HG02642 (cell line): ENCODE data around the gene MYO16.

Source experiments
- ATAC-seq: cut with Tn5 transposase; IDR thresholded peaks from one replicate; pipeline ENCODE4 v1.9.1; 2021; ENCODE audit warnings: mild to moderate bottlenecking; ENCODE audit not compliant: unreplicated experiment, poor library complexity

MYO16 gene

DNA sequence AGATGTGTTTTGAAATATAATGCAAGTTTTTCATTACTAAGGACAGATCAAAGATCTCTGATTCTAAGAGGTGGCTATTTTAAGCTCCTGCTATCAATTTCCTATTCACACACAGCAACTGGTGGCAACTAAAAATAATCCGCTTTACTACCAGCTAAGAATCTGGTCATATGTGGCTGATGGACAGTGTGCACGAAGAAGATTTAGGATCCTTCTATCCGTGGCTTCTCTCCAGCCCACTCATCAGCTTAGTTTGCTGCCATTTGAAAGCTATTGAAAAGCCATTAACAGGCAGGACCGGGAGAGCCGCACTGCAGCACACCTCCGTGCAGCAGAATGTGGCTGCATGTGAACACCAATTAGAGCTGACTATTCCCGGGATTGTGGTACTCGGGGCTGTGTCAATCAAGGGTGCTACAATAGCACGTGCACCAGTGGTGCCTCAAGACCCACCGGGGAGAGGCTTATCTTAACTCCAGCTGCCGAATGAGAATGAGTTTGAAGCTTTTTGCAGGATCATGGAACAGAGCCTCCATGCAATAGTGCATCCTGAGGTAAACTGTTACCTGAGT, at the start of gene MYO16:
Gene MYO16, plus strand, starts transcription at position 431 of the 572 bp plus-strand sequence. CDS start 234 bp downstream, outside the sequence.
- ATAC-seq, result no peak

DNA sequence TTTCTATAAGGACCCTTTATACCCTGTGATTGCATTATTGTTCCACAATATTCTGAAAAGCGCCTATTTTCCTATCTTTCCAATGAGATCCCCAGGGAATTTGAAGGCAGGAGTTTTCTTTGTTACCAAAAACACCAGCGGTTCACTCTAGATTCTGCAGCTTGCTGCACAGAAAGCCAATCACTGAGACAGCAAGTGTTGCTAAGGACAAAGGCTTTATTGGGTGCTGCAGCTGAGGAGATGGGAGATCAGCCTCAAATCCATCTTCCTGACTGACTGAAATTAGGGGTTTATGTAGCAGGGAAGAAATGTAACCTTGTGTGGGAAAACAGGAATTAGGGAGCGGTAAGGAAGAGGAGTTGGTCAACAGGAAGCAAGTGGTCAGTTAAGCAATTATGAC, 42.6 kb upstream of the MYO16 start:
- no peak for ATAC-seq

DNA sequence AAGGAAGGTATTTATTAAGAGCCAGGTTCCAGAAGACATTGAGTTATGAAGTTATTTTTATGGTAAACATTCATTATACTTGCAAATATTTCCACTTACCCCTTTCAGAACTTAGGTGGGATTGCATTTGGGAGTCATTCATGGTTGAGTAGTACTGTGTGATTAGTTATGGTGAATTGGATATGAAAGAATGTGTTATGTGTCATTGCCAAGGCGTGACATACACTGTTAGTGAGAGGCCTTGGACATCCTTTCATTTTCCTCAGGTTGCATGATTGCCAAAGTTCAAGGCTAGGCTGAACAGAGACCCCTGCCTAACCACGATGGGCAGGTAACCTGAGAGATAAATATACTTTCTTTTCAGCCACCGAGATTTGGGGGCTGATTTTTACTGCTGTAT, 40.9 kb upstream of the MYO16 start:
- ATAC-seq, result no peak

DNA sequence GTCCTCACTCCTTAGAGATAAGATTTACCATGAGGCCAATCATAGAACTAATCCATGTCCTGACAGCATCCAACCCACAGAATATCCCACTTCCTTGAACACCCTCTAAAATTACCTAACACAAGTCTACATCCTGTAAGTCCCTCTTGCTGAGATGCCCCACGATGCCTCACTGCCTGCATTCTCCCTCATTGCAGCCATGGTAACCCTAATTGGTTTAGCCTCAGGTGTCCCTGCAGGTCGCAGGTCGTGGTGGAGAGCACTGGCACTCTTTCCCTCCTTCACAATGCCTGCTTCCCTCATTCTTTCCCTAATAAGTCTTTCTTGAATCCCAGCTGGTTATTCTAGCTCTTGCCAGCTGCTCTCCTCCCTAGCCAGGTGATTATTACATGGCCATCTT, 35.3 kb upstream of the MYO16 start:
- ATAC-seq, result no peak

DNA sequence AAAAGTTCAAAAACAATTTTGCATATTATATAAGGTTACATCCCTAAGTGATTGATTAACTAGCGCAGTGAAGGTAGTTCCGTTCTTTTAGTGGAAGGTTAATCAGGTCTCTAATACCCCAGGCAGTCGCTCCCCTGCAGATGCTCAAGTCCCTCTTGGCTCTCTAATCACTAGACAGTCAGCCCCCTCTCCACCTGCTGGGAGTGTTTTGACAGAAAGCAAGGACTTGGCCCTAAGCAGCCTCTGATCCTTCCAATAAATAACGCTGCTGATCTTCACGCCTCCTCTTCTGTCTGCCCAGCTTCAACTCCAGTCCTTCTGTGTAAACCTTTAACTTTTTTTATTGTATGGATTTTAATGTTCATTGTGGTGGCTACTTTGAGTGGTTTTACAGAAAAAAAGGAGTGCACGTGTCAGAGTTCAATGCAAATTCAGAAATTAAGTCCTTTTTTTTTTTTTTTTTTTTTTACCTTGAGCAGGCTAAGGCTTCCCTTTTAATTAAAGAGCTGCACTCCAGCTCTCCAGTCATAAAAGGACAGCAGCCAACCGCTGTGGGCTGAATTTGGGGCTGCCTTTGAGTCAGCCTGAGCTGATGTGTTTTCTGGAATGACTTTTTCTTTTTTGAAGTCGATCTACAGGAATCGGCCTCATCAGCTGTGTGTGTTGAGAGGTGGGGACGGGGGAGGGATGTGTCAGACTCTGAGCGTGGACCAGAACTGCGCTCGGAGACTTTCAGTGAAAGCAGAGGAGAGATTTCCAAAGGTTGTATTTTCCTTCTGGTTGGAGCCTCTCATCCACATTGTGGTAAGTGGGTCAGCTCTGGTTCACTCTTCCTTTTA, 33.8 kb upstream of the MYO16 start:
- ATAC-seq, result no peak

DNA sequence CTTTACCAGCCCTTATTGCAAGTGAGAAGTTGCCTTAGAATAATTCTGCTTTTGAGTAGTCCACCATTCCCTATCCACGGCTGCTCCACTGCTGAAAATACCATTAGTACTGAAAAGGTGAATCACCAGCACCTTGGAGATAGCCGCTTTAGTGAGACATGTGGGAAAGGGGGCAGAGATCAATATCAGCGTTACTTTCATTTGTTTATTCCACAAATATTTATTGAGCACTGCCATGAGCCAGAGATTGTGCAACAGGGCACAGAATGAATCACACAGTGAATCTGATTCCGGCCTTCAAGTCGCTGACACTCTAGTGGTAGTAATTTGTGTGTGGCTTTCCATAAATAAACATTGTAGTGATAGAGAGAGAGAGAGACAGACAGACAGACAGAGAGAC, 31.5 kb upstream of the MYO16 start:
- ATAC-seq, result no peak

DNA sequence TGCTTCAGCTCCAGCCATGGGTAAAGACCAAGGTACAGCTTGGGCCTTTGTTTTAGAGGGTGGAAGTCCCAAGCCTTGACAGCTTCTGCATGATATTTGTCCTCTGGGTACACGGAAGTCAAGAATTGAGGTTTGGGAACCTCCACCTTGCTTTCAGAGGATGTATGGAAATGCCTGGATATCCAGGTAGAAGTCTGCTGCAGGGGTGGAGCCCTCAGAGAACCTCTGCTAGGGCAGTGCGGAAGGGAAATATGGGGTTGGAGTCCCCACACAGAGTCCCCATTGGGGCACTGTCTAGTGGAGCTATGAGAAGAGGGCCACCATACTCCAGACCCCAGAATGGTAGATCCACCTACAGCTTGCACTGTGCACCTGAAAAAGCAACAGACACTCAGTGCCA, 23.0 kb upstream of the MYO16 start:
- no peak for ATAC-seq

DNA sequence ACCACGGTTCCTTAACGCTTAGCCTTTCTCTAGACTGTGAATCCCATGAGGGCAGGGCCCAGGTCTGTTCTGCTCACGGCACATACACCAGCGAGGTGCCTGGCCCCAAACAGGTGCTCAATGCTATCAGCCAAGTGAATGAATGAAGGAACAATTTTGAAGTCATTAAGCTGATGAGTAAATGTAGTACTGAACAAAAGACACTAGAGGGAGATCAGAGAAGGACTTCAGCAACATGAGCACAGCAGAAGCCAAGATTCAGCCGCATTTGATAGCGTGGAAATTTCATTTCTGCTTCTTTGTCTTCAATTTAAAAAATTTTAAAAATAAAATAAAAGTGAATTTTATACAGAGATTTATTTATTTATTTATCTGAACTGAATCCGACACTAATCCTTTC, 20.1 kb upstream of the MYO16 start:
- ATAC-seq, result no peak

DNA sequence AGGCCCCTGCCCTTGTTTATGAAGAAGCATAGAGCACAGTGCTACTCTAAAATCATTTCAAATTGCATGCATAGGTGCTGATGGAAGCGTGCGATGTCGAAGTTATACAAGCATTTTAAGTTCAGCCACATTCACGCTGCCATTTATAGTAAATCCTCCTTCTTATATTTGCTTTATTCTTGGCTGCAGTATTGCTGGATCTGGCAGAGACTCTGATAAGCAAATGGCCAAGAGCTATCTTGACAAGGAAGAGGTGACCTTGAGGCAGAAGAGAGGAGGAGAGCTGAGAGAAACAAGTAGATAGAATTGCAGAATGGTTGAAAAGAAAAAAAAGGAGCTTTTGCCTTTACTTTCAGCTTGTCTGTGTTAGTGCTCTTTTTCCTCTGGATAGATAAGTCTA, 18.9 kb upstream of the MYO16 start:
- no peak for ATAC-seq

DNA sequence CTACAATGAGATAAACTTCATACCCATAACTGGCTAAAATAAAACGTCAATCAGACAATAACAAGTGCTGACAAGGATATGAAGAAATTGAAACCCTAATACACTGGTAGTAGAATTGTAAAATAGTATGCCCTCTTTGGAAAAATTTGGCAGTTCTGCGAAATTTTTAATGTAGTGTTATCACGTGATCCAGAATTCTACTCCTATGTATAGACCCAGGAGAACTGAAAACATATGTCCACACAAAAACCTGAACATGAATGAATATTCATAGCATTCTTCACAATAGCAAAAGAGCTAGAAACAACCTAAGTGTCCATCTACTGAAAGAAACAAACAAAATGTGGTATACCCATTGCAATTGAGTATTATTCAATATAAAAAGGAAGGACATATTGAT, 14.2 kb upstream of the MYO16 start:
- ATAC-seq, result no peak

DNA sequence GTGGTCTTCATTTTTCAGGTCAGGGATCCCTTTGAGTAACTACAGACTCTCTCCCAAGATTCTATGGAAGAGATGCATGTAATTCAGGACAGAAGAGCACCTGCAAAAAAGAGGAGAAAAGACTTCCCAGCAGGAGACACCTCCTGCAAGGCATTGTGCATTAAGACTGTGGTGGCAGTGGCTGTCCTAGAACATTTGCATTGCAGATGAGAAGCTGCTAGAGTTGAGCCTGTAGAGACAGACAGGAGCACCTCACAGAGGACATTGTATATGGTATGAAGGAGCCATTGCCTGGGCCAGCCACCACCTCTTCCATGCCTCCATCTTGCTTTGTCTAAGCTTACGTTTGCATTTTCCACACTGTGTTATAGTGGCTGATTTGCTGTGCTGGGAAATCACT, 11.2 kb upstream of the MYO16 start:
- ATAC-seq, result no peak

DNA sequence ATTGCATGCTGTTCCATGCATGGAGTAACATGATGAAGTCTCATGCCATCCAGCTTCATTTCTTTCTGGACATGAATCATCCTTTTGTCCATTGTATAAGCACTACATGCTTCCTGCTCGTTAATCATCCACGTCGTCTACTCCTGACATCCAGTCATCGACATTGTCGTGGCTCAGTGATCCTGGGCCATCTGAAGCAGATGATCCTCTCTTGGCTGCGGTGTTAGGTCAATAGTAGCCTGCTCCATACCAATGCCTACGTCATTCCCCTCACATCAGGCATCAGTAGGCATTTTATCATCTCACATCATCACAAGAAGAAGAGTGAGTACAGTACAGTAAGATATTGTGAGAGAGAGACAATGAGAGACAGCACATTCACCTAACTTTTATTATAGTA, 7.9 kb upstream of the MYO16 start:
- no peak for ATAC-seq

DNA sequence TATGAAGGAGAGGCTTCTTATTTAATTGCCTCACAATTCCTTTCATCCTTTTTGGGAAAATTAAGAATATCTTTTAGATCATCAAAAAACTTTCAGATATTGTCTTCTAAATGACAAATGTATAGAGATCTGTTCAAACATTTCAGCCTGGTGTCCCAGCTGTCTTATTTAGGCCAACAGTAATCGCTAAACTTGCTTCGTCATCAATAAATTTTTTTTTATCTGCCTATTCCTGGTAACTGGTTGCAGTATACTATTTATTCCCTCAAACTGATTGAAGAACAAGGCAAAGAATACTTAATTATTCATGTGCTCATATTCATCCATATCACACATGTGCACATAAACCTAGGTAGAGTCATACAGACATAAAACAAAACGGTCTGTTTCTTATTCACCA, 5.3 kb upstream of the MYO16 start:
- no peak for ATAC-seq

DNA sequence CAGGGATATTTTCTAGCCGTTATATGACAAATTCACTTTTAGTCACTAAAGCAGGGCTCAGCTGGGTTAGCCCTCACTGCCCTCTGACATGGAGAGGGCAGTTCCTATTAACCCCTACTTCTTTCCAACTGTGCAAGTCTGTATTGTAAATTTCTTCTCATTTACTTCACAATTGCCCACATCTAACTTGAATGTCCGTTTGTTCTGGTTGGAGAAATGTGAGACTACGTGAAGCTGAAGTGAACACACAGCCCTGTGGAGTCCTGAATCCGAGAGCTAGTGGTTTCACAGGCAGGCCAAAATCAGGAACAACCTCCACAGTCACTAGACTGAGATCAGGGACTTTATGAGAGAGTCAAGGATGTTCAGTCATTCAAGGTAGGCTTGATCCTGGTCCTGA, 4.4 kb upstream of the MYO16 start:
- no peak for ATAC-seq

DNA sequence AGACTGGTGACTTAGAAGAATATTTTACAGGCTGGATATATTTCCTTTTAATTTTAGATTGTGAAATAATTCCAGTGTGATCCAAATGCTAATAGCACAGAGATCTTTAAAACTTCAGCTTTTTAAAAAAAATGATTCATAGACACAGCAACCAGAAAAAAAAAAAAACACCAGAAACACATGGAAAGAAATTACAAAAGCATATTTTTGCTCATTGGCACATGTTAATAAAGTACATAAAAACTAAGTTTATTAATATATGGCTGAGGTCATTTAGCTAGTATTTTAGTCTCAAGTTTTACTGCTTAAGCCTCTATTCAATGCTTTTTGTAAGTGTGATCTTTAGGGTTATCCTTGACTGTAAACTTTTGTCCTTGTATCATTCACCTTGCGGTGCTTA, 577 bp downstream of the MYO16 start:
- no peak for ATAC-seq

DNA sequence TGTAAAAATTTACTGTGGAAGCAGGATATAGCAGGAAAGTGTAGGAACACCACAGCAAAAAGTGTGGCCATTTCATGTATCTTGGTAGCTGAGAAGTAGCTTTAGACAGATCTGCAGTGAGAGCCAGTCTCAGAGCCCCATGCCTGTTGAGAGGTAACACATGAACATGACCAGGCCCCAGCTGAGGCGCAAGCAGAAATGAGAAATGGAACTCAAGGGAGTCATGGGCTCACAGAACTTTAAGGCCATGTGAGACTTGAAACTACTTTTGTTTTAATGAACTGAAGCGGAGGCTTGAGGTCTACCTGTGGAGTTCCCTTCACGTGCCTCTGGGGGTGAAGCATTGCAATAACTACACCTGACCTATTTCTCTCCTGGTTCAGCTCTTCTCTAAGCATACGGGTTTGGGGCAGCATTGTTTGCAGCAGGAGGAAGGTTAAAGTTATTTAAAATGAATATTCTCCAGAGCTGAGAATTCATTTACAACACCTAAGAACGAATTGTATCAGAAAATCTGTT, 3.3 kb downstream of the MYO16 start:
- ATAC-seq, result no peak

DNA sequence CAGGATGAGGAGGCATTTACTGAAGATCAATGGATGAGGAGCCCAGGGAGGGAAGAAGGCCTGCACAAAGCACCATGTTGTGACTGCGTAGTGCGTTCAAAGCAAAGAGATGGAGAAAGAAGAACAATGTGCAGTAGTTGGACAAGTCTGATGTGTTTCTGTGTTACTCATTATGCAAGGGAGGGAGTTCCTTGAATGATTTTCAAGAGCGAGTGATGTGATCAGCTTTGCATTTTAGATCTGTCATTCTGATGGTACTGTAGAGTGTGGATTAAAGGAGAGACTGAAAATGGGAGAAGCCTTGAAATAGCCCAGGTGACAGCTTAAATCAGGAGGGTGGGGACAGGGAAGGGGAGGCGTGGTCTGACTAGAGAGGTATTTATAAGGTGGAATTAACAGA, 9.5 kb downstream of the MYO16 start:
- no peak for ATAC-seq

DNA sequence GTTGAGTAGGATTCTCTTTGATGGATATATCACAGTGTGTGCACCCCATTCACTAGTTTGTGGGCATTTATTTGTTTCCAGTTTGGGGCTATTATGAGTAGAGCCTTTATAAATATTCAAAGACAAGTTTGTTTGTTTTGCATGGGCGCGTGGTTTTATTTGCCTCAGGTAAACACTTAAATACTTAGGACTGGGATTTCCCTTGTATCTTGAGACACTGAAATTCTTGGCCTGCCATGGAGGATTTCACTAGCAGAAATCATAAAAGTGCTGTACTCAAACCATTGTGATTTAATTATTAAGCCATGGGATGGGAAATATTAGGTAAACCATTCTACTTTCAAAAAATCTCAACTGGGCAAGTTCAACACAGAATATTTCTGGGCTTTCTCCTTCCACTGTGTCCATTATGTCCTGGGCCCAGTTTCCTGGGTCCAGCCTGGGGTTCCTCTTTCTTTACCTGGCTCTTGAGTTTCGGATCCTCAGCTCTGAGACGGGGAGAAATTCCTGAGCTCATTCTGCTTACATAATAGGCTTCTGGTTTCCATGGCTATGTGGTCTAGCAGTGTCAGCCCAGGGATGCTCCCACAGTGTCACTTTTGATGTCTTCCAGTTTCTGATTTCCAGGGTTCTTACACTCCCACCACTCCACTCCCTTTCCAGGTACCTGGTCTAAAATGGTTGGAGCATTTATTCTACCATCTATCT, 14.4 kb downstream of the MYO16 start:
- ATAC-seq, result no peak

DNA sequence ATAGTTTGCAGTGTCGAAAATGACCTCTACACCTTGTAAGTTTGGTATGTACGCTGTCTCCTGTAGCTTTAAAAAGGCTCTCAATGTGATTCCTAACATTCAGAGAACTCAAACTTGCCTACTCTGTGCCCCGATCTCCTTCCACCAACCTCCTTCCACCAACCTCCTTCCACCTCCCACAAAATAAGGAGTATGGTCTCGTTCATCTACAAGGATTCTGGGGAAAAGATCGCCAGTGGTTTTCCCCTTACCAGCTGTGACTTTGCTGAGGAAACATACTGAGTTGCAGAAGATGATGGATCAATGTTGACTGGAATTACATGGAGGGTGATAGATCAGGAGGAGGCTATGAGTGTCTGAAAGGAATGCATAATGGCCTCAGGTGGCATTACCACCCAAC, 16.0 kb downstream of the MYO16 start:
- no peak for ATAC-seq

DNA sequence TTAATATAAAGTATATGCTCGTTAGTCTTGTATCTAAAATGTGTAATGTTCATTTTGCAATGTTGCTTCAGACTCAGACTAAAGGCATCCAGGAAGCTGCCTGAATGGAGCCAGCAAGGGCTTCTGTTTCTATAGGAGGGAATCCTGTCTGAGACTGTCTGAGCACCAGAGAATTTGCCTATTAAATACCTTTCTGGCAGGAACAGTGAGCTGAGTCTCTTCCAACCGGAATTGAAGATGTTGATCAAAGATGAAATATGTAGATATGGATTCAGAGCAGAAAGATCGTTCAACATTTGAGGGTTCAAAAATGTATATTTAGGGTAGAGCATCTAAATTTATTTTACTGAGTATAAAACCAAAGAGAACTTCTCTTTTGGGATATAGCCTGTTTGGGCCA, 20.9 kb downstream of the MYO16 start:
- ATAC-seq, result no peak

DNA sequence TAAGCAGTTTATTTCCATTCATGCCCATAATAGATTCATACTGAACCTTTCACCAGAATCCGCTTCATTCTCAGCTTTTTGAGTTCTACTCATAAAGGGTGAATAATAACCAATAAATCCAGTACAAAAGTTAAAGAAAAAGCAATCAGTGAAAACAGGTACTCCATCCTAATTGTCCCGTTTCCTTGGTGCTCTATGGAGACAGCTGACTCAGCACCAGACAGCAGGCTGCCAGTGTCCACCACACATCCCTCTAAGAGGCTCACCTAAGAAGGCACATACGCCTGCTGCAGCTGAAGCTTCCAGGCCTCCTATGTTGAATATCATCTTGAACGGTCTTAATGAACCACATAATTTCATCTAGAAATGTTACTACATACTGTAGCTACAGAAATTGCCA, 27.3 kb downstream of the MYO16 start:
- ATAC-seq, result no peak
